Glutamatergic neuron (in vitro differentiated cells): ENCODE data around the gene LRGUK. TPM values are rescaled to one million over a fixed set of nuclear protein-coding genes. Genes with fewer than 3 reads are reported as not detected.

Source experiments
- DNase-seq: peaks from one replicate; pipeline ENCODE4 v3.0.0; 2022
- H3K27ac Mint-ChIP-seq: one replicate; pipeline ENCODE4 v1.8.0; 2020; ENCODE audit warnings: mild to moderate bottlenecking, mixed read lengths, inconsistent platforms; ENCODE audit not compliant: unreplicated experiment
- H3K27me3 Mint-ChIP-seq: one replicate; pipeline ENCODE4 v1.8.0; 2020; ENCODE audit warnings: mild to moderate bottlenecking, moderate library complexity, mixed read lengths, inconsistent platforms; ENCODE audit not compliant: unreplicated experiment
- H3K36me3 Mint-ChIP-seq: one replicate; pipeline ENCODE4 v1.8.0; 2020; ENCODE audit warnings: mild to moderate bottlenecking, mixed read lengths, inconsistent platforms; ENCODE audit not compliant: unreplicated experiment
- H3K4me1 Mint-ChIP-seq: one replicate; pipeline ENCODE4 v1.8.0; 2020; ENCODE audit warnings: mild to moderate bottlenecking, low read depth, mixed read lengths, inconsistent platforms; ENCODE audit not compliant: unreplicated experiment
- H3K4me3 Mint-ChIP-seq: one replicate; pipeline ENCODE4 v1.8.0; 2020; ENCODE audit warnings: mild to moderate bottlenecking, mixed read lengths, inconsistent platforms; ENCODE audit not compliant: unreplicated experiment
- H3K9me3 Mint-ChIP-seq: one replicate; pipeline ENCODE4 v1.8.0; 2020; ENCODE audit warnings: mild to moderate bottlenecking, moderate library complexity, mixed read lengths, inconsistent platforms; ENCODE audit not compliant: unreplicated experiment
- CTCF ChIP-seq: fragments of 200-600 bp; sonication (generic); IDR thresholded peaks from one replicate; pipeline ENCODE4 v1.5.0; 2021; ENCODE audit not compliant: partially characterized antibody, unreplicated experiment
- total RNA-seq: library from RNA; stranded (reverse); fragmentation: NEBNext Ultra II Directional; extraction: Animal tissue kit (Norgen Biotek cat#: 25700); gene quantifications from one replicate; pipeline ENCODE4 v1.2.1, GENCODE V29; 2021; ENCODE audit not compliant: unreplicated experiment

The LRGUK gene
- total RNA-seq, 1 donor from 2014 or later: 0.81 TPM

- H3K4me1 Mint-ChIP-seq: peaks cover 4% of the 10 kb centered on the region
- no peak overlapping the region for H3K27ac Mint-ChIP-seq
- H3K4me3 Mint-ChIP-seq: no peak overlapping the region
- no peak for TF ChIP-seq CTCF
- no peak for DNase-seq
- H3K9me3 Mint-ChIP-seq: peaks cover 2% of the 10 kb centered on the region
- peaks cover 2% of the 10 kb centered on the region for H3K27me3 Mint-ChIP-seq
- no peaks in the 10 kb centered on the region for H3K36me3 Mint-ChIP-seq
Measured at GRCh38 chr7:134188311-134188710, 61.2 kb downstream of the LRGUK start.

GRCh38 chr7:134189559-134189958 is 62.4 kb downstream of the LRGUK start:
- Mint-ChIP-seq H3K9me3 (peaks cover 2% of the 10 kb centered on the region), H3K4me3 (no peak overlapping the region), H3K4me1 (peaks cover 4% of the 10 kb centered on the region), H3K27ac (no peak overlapping the region), H3K36me3 (no peaks in the 10 kb centered on the region), H3K27me3 (peaks cover 5% of the 10 kb centered on the region)
- no peak for DNase-seq
- TF ChIP-seq CTCF: no peak

GRCh38 chr7:134191876-134192275 is 64.7 kb downstream of the LRGUK start:
- H3K27me3 Mint-ChIP-seq: peaks cover 3% of the 10 kb centered on the region
- H3K27ac Mint-ChIP-seq: no peak overlapping the region
- no peaks in the 10 kb centered on the region for H3K9me3 Mint-ChIP-seq
- no peak for TF ChIP-seq CTCF
- H3K4me3 Mint-ChIP-seq: no peak overlapping the region
- no peaks in the 10 kb centered on the region for H3K36me3 Mint-ChIP-seq
- peaks cover 4% of the 10 kb centered on the region for H3K4me1 Mint-ChIP-seq
- DNase-seq: no peak

- Mint-ChIP-seq H3K4me1 (peaks cover 1% of the 10 kb centered on the region), H3K9me3 (no peaks in the 10 kb centered on the region), H3K4me3 (no peak overlapping the region), H3K36me3 (no peaks in the 10 kb centered on the region), H3K27me3 (peaks cover 3% of the 10 kb centered on the region), H3K27ac (no peak overlapping the region)
- no peak for TF ChIP-seq CTCF
- no peak for DNase-seq
Measured at GRCh38 chr7:134193240-134193639, 66.1 kb downstream of the LRGUK start.

GRCh38 chr7:134195252-134195651 is 68.1 kb downstream of the LRGUK start:
- no peak overlapping the region for H3K4me3 Mint-ChIP-seq
- no peak for TF ChIP-seq CTCF
- H3K27me3 Mint-ChIP-seq: peaks cover 3% of the 10 kb centered on the region
- no peaks in the 10 kb centered on the region for H3K4me1 Mint-ChIP-seq
- H3K27ac Mint-ChIP-seq: no peak overlapping the region
- no peaks in the 10 kb centered on the region for H3K36me3 Mint-ChIP-seq
- DNase-seq: no peak
- no peaks in the 10 kb centered on the region for H3K9me3 Mint-ChIP-seq
